Adrenal gland (tissue), 12 donors: Measurements from ENCODE around the gene ASPHD2. TPM values are rescaled to one million over a fixed set of nuclear protein-coding genes. Genes with fewer than 3 reads are reported as not detected.

Experiments used
- DNase-seq, 7 donors: peaks; one replicate each; pipeline ENCODE4 v3.0.0-alpha.2; 2019 to 2020
- H3K27ac ChIP-seq, 5 donors: fragments of 200-600 bp; sonication (generic) in 4 of 5; 1 replicate in 3 of 5; 2 replicates in 2 of 5; pipeline versions ENCODE4 v1.5.1 to v1.8.0; 2016 to 2020; ENCODE audit warnings: mild to moderate bottlenecking in 1 of 5
- H3K27me3 ChIP-seq: fragments of 200-600 bp; 2 replicates; pipeline ENCODE4 v1.8.0; 2021
- H3K36me3 ChIP-seq, 2 donors: fragments of 200-600 bp; replicated peaks in 1 of 2; 1 replicate in 1 of 2; 2 replicates in 1 of 2; pipeline versions ENCODE4 v1.5.1 to v1.8.0; 2018 to 2022
- H3K4me1 ChIP-seq, 2 donors: fragments of 200-600 bp; replicated peaks in 1 of 2; 1 replicate in 1 of 2; 2 replicates in 1 of 2; pipeline versions ENCODE4 v1.5.1 to v1.8.0; 2018 to 2021
- H3K4me3 ChIP-seq, 4 donors: fragments of 200-600 bp; sonication (generic) in 3 of 4; one replicate each; pipeline ENCODE4 v1.5.1; 2016 to 2018
- H3K9me3 ChIP-seq, 3 donors: fragments of 200-600 bp; sonication (generic) in 1 of 3; replicated peaks in 1 of 3; 1 replicate in 2 of 3; 2 replicates in 1 of 3; pipeline versions ENCODE4 v1.5.1 to v1.8.0; 2016 to 2021
- CTCF ChIP-seq, 6 experiments: fragments of 450-650 bp in 4 of 6; fragments of 200-600 bp in 2 of 6; sonication (generic) in 1 of 6; IDR thresholded peaks; 1 replicate in 5 of 6; 2 replicates in 1 of 6; pipeline versions ENCODE4 v1.5.1 to v1.8.0; 2016 to 2021; ENCODE audit warnings: antibody characterized with exemption in 6 of 6, mild to moderate bottlenecking in 2 of 6, moderate library complexity in 1 of 6
- POLR2A ChIP-seq, 2 donors: fragments of 450-650 bp; IDR thresholded peaks; one replicate each; pipeline ENCODE4 v1.6.1; 2017; ENCODE audit warnings: antibody characterized with exemption in 2 of 2, mild to moderate bottlenecking in 2 of 2, moderate library complexity in 1 of 2
- WGBS, 4 donors: extraction: QIAGEN DNeasy Blood & Tissue Kit in 2 of 4; methylation state at CpG; one replicate each; pipeline versions ENCODE4 v1.1.5 to v1.1.7; 2013 to 2017; 5-methylcytosine and 5-hydroxymethylcytosine counted together
- intact Hi-C, 2 donors: fragments of 100-400 bp; cut with DNase I; formaldehyde crosslinking; loops; one replicate each; pipeline versions ENCODE4 v1.14.1 to v1.15.0; 2022 to 2023
- polyA plus RNA-seq, 3 donors: library from polyadenylated mRNA; stranded (reverse); fragments of 200-250 nt in 2 of 3; fragments of 350-450 nt in 1 of 3; fragmentation: Illumina TruSeq in 1 of 3; extraction: RNeasy Lipid Tissue Mini Kit (QIAGEN cat#74804) in 1 of 3; gene quantifications; one replicate each; pipeline ENCODE4 v1.2.3, GENCODE V29; 2013 to 2014
- total RNA-seq, 9 donors: library from RNA; depleted of rRNA in 4 of 9; stranded (reverse); fragments of >200 nt in 4 of 9; fragments of 120-200 nt in 1 of 9; fragmentation: NEBNext Ultra II Directional in 1 of 9; extraction: Animal tissue kit (Norgen Biotek cat#: 25700) in 1 of 9; gene quantifications; one replicate each; pipeline versions ENCODE4 v1.1.0 to v1.2.4, GENCODE V29; 2013 to 2023
- donor health status: healthy with polysubstance abuse.
- donor health status: Bipolar disorder and iron deficiency.
- donor health status: DM: yes; HTN: yes; CAD: no.
- donor health status: DM: no; HTN: no; CAD: no.
- donor health status: DM: no; HTN: no; CAD: no.
- donor health status: DM: yes; HTN: yes; CAD: no.

ASPHD2 gene
- total and polyA plus RNA-seq, 12 donors: 0.06 to 1.7 (median 0.45) TPM

GRCh38 chr22:26398741-26399153 lies 30.3 kb upstream of the ASPHD2 start:
- H3K36me3 ChIP-seq: no peaks in the 10 kb centered on the region
- H3K4me1 ChIP-seq: no peaks in the 10 kb centered on the region
- peak; percentile 53 to 84 (median 72) for DNase-seq
- H3K9me3 ChIP-seq: no peaks in the 10 kb centered on the region
- H3K27me3 ChIP-seq: no peaks in the 10 kb centered on the region
- WGBS, 4 donors: 9 to 27% (median 13%) methylated on average over 3 of the region's 3 CpGs
- no peak overlapping the region for H3K27ac ChIP-seq
- no peak overlapping the region for H3K4me3 ChIP-seq
- no peak for TF ChIP-seq POLR2A (IDR thresholded peaks at IDR 0.05)
- peak; percentile 33 to 76 (median 72) for TF ChIP-seq CTCF (IDR thresholded peaks at IDR 0.05)
- intact Hi-C loops: loop anchor here in 1 of 2 donors (10.0 kb wide), 1 partner anchor 66 kb away; no protein-coding TSS in a partner anchor

GRCh38 chr22:26399289-26399688 lies 29.8 kb upstream of the ASPHD2 start:
- no peak overlapping the region for H3K27ac ChIP-seq
- intact Hi-C loops: loop anchor here in 1 of 2 donors (10.0 kb wide), 1 partner anchor 66 kb away; no protein-coding TSS in a partner anchor
- no peaks in the 10 kb centered on the region for H3K27me3 ChIP-seq
- 52 to 71% (median 66%) methylated on average over 1 of the region's 1 CpG for whole genome bisulfite sequencing, 4 donors
- no peak overlapping the region for H3K4me3 ChIP-seq
- TF ChIP-seq POLR2A (IDR thresholded peaks at IDR 0.05): no peak
- no peak for TF ChIP-seq CTCF (IDR thresholded peaks at IDR 0.05)
- H3K9me3 ChIP-seq: no peaks in the 10 kb centered on the region
- H3K36me3 ChIP-seq: no peaks in the 10 kb centered on the region
- no peaks in the 10 kb centered on the region for H3K4me1 ChIP-seq
- no peak for DNase-seq

GRCh38 chr22:26401726-26402125 lies 27.3 kb upstream of the ASPHD2 start:
- no peak for TF ChIP-seq POLR2A (IDR thresholded peaks at IDR 0.05)
- no peak for TF ChIP-seq CTCF (IDR thresholded peaks at IDR 0.05)
- Histone ChIP-seq H3K4me3 (no peak overlapping the region), H3K27me3 (no peaks in the 10 kb centered on the region), H3K36me3 (no peaks in the 10 kb centered on the region), H3K27ac (no peak overlapping the region), H3K4me1 (peaks cover 0 to 4% of the 10 kb centered on the region in 2 donors), H3K9me3 (no peaks in the 10 kb centered on the region)
- intact Hi-C loops: loop anchor here in 1 of 2 donors (5.0 kb wide), 1 partner anchor 61 kb away; no protein-coding TSS in a partner anchor
- 69 to 81% (median 75%) methylated on average over 5 of the region's 5 CpGs for WGBS, 4 donors
- no peak for DNase-seq

- intact Hi-C loops: loop anchor here in 1 of 2 donors (5.0 kb wide), 1 partner anchor 57 kb away; no protein-coding TSS in a partner anchor
- no peaks in the 10 kb centered on the region for H3K27me3 ChIP-seq
- no peaks in the 10 kb centered on the region for H3K36me3 ChIP-seq
- 25 to 39% (median 32%) methylated on average over 6 of the region's 6 CpGs for WGBS, 4 donors
- peaks cover 0 to 4% of the 10 kb centered on the region in 2 donors for H3K4me1 ChIP-seq
- no peak for DNase-seq
- no peaks in the 10 kb centered on the region for H3K9me3 ChIP-seq
- no peak overlapping the region for H3K4me3 ChIP-seq
- no peak overlapping the region for H3K27ac ChIP-seq
- no peak for TF ChIP-seq POLR2A (IDR thresholded peaks at IDR 0.05)
- no peak for TF ChIP-seq CTCF (IDR thresholded peaks at IDR 0.05)
Measured at GRCh38 chr22:26404851-26405421, 24.1 kb upstream of the ASPHD2 start.
